GM19395 (cell line): ENCODE measurements around the gene ZC2HC1C.
A peak's percentile ranks its signal among the peaks of the same experiment; 100 is the strongest.

Source experiments
- ATAC-seq: cut with Tn5 transposase; IDR thresholded peaks from one replicate; pipeline ENCODE4 v1.9.1; 2021; ENCODE audit warnings: mild to moderate bottlenecking, moderate library complexity; ENCODE audit not compliant: unreplicated experiment

Gene ZC2HC1C, protein sequence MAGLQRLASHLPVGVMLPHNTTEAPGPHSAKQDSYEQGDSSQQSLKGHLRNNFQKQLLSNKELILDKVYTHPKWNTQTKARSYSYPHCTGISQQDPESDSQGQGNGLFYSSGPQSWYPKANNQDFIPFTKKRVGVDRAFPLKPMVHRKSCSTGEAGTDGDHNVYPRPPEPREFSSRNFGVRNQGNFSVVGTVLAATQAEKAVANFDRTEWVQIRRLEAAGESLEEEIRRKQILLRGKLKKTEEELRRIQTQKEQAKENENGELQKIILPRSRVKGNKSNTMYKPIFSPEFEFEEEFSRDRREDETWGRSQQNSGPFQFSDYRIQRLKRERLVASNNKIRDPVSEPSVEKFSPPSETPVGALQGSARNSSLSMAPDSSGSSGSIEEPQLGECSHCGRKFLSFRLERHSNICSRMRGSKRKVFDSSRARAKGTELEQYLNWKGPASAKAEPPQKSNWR

DNA sequence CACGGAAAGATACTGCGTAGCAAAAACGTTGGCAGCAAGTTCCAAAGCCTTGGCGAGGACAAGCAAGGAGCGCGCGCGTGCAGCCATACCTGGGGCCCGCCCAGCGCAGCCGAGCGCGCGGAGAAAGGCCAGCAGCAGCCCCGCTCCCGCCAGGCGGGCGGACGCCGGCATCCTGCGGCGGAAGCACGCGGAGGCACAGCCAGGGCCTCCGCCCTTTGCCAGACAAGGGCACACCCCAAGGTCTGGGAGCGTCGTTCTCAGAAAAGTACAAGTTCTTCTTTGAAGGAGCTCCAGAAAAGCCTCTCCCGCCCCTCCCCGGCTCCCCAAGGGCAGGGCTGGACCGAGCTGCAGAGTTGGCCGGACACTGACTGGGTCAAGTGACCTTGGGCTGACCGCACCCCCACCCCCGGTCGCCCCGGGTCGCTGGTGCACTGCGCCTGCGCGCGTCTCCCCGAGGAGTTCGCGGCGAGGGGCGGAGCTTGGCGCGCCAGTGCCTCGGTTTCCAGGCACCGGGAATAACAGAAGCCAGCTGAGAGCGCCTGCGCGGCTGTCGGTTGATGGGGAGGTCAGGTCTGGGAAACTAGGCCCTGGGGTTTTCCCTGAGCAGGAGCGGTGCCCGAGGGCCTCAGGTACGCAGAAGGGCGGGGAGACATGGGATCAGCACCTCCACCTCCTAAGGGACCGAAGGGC is at the start of gene ZC2HC1C:
ZC2HC1C (plus strand) TSS at position 521 of the 690 bp plus-strand sequence. CDS start 933 bp downstream, outside the sequence.
- ATAC-seq = peak; percentile 67

DNA sequence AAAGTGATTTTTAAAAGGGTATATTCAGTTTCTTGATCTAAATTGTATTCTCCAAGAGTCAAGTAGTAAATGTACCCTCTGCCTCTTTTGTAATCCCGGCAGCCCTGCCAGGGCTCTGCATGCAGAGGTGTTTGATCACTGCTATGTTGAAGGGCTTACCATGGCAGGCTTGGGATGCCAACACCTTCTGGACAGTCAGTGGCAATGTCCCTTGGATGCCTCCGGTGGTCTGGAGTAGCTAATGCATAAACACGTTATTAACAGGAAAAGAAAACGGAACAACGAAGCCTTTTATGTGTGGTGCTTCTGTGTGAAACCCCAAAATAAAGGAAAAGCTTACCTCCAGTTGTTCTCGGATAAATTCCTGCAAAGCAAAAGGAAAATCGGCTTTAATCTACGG is 46.8 kb upstream of the ZC2HC1C start:
- ATAC-seq = no peak

DNA sequence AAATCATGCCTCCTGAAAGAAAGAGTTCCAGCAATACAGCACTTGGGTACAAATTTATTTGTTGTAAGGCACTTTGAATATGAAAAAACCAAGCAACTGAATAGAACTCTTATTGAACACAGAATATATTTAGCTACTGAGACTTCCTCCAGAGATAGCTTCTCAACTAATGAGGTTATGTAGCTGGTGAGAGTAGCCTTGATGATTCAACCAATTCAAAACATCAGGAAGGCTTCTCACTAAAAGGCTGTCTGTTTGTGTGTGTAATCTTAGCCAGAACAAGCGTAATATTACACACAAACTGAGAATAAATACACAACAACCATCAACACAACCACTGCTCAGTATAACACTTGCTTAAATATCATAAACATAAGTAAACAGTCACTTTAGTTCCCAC is 46.3 kb upstream of the ZC2HC1C start:
- no peak for ATAC-seq

DNA sequence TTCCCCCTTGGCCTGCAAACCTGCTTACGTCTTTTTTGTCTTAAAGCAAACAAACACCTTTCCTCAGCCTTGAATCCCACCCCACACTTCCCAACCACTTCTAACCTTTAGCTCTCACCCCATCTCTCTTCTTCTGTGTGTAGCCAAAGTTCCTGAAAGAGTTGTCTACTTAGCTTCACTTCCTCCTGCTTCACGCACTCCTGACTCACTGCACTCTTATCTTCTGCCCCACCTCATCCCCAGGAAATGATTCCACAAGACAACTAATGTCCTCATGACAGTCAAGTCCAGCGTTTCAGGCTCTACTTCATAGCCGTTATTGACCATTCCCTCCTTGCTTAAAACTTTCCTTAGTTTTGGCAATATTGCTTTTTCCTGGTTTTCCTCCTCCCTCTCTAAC is 44.4 kb upstream of the ZC2HC1C start:
- no peak for ATAC-seq

DNA sequence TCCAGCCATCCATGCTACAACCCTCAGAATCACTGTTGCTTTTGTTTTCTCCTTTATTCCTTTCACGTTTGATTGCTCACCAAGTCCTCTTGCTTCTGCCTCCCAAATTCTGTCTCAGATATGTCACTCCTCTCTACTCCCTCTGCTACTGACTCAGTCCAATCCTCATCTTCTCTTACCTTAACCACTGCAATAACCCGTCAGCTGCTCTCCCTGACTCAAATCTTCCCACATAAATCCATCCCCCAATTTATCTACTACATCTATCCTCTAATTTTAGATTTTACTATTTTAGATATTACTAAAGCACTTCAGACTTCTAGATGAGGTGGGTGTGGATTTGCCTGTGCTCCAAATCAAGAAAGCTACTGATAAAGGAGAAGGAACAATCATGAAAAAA is 43.6 kb upstream of the ZC2HC1C start:
- ATAC-seq = no peak

DNA sequence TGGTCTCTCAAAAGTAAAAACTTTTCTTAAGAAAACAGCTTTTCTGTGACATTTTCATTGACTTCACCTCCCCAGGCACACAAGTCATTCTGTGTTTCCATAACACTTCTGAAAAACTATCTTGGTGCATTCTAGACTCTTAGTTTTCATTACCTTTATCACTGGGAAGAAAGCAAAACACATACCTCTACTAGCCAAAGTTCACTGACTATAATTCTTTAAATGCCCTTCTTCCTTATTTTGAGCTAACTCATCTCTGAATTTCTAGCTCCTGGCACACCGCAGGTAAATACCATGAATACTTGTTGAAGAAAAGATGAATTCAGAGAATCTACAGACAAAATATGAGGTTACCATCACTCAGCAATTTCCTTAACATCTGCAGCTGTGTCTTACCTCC is 39.3 kb upstream of the ZC2HC1C start:
- no peak for ATAC-seq

DNA sequence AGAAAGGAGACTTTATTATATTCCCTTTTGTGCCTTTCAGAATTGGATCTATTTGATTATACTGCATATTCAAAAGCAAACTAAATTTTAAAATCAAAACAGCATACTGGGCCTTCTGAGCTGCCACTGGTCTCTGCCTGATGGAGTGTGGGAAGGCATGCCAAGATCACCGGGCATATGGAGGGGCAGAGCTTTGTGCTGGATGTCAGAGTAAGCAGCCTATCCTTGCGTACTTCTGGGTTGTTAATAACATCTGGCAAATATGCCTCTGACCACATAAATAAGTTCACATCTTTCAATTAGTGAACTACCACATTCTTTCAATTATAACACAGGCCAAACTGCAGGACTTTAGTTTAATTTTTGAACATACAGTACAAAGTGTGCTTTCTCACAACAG is 36.5 kb upstream of the ZC2HC1C start:
- ATAC-seq = no peak

DNA sequence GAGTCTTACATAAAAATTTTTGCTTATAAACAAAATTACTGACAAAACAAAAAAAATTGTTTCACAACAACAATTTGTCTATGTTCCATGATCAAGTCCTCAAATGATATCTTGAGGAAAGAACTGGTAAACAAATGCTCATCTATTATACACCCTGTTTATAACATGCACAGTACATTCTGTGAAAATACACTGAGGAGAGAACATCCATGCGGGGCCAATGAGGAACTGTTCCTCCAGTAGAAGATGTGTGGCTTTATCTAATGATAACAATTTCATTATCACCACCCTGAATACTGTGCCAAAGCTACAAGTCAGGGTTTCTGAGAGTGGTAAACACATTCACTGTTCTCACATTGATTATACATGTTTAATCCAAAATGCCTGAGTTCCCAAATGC is 28.9 kb upstream of the ZC2HC1C start:
- no peak for ATAC-seq

DNA sequence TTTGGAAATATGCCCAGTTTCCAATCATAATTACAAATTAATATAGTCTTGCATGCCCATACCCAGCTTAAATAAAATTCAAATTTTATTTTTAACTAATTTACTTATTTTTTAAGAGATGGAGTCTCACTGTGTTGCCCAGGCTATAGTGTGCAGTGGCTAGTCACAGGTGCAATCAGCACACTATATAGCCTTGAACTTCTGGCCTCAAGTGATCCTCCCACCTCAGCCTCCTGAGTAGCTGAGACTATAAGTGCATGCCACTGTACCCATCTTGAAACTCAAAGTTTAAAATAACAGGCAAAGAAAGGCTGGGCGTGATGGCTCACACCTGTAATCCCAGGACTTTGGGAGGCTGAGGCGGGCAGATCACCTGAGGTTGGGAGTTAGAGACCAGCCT is 28.5 kb upstream of the ZC2HC1C start:
- ATAC-seq = no peak

DNA sequence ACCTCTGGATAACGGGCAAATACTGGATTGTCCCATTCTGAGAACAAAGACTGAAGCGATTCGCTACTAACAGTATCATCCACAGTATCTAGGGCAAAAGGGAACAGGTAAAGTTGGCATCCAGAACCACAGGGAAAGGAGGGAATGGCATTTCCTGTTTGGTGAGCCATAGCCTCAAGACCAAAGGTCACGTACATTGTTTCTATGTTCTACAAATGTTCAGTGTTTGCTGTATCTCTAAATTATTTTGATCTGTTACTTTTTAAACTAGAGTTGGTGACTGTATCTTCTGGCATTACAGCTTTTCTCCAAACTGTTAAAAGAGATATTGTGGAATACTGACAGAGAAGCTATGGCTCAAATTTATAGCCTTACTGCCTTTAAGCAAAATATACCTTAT is 27.8 kb upstream of the ZC2HC1C start:
- no peak for ATAC-seq

DNA sequence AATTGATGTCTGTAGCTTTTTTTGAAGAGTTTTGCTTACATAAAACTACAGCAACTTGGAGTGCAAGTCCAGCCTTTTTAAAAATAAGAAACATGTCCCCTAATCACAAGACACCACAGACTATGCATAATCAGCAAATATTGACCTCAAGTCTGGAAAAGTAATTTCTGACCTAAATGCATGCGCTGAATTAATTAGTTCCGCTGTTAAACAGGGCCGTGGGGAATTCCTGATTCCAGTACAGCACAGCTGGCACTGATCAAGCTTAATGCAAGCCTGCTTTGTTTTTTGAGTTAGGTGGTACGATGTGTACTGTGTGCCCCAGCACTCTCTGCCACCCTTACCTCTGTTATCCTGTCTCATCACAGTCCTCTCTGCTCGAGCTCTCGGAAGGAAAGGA is 27.4 kb upstream of the ZC2HC1C start:
- ATAC-seq = no peak

DNA sequence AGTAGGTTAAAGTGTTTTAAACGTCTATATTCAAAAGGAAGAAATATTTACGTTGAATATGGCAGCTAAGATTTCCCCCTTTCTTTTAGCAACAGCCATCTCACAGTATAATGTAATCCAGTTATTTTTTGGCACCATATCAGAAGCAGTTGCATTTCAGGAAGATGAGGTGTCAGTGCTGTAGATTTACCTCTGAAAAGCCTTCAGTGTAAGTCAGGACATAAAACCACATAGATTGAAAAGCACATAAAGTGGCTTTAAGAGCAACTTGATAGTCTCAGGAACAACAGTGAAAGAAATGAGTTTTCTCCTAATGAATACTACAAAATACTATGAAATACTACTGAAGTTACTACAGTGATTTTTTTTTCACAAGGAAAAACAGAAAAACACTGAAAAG is 25.1 kb upstream of the ZC2HC1C start:
- no peak for ATAC-seq

DNA sequence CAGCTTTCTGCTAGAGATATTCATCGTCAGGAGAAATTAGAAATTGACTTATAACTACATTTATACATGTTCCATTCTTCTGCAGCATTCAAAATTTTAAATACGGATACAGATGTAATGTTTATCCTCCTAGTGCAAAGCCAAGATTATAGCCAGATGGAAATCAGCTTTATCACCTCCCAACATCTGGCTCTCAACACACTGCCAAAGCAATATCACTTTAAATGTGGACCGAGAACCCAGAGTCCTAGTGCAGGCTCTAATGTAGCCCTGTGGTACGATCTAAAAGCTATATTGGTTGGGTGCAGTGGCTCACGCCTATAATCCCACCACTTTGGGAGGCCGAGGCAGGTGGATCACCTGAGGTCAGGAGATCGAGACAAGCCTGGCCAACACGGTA is 24.7 kb upstream of the ZC2HC1C start:
- ATAC-seq = no peak

DNA sequence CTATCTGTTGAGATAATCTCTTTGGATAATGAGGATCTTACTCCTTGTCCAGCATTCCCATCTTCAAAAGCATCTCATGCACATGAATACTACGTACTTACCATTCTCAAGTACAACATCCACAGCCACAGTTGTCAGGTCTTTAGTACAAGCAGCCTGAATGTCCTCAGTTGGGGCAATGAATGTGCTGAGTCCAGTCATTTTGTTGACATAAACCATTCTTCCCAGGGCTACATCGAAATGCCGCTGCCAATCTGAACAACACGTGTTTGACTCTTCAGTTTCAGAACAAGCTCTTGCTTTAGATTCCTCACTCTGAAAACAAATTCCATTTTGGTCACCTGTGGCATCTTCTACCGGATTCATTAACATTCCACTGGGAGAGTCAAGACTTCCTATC is 23.2 kb upstream of the ZC2HC1C start:
- no peak for ATAC-seq

DNA sequence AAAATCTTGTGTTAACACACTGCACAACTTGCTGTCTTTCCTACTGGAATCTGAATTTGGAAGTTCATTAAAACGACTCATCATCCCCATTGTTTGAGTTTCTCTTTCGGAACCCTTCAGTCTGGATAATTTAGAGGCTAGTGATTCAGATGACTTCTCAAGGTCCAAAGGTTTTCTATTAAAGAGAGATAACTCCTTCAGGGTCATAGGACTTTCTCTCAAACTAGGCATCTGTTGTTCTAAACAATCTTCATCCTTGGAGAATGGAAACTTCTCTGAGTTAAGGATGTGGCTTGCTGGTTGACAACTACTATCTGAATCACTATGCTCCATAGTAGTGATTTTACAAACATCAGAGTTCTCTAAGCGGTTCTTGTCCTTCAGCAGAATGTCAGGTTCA is 22.5 kb upstream of the ZC2HC1C start:
- ATAC-seq = no peak

DNA sequence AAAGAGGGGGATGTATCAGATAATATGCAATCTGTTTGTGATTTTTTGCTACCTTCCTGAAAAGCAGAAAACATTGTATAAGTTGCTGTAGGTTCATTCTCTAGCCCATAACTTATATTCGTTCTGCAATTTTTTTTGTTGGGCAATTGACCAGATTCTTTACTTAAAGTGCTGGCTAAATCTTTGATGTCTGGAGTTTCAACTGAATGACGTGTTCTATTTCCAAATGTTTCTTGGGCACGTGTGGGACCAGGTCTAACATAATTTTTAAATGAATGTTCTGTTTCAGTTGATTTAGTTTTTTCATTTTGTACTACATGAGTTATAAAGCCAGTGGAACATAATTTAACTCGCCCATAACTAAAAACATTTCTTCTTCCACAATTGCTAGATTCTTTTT is 21.9 kb upstream of the ZC2HC1C start:
- no peak for ATAC-seq

DNA sequence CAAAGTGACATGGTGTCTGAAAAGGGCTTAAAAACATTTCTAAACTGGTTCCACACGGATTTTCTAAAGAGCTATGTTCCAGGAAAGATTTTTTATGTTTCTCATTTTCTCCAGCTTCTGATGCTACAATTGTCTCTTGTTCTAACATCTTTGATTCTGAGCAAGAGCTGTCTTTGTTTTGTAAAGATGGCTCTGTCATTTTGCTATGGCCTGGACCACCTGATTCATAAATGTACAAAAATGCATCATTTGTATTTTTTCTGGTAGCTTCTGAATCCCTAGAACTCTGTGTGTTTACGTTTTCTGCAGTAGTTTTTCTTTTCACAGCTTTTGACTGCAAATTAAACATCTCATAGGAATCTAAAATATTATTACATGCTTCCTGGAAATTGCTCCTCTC is 21.3 kb upstream of the ZC2HC1C start:
- no peak for ATAC-seq

DNA sequence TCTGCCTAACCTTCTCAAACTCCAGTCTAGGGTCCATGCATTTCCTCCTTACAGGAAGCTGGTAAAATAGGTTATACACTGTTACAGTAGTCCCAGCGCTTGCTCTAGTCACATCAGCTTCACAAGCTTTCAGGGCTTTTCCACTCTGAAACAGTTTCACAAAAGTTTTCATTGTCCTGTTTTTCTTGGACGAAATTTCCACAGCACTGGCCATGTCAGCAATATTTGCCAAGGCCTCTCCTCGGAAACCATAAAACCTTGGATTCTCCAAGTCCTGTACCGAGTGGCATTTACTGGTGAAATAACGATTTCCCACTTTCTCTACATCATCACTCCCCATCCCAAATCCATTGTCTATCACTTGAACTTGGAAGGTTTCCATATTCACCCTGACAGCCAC is 20.3 kb upstream of the ZC2HC1C start:
- ATAC-seq = no peak

DNA sequence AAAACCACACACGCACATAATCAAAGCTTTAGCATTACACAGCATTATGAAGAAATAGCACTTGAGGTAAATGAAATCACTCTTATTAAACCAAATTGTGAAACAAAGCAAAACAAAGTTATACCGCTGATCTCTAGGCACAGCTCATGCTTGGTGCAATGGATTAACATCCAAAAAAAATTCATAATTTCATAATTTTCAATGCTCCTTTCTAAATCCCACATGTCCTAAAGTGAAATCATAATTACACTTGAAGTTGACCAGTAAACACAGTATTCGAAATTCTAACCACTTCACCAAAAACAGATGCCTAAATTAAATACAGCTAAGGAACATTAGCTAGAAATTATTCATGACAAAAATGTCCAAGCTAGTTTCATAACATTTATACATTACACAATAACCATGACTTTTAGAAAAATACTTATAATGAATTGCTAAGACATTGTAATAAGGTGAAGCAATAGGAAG is 19.7 kb upstream of the ZC2HC1C start:
- ATAC-seq = no peak

DNA sequence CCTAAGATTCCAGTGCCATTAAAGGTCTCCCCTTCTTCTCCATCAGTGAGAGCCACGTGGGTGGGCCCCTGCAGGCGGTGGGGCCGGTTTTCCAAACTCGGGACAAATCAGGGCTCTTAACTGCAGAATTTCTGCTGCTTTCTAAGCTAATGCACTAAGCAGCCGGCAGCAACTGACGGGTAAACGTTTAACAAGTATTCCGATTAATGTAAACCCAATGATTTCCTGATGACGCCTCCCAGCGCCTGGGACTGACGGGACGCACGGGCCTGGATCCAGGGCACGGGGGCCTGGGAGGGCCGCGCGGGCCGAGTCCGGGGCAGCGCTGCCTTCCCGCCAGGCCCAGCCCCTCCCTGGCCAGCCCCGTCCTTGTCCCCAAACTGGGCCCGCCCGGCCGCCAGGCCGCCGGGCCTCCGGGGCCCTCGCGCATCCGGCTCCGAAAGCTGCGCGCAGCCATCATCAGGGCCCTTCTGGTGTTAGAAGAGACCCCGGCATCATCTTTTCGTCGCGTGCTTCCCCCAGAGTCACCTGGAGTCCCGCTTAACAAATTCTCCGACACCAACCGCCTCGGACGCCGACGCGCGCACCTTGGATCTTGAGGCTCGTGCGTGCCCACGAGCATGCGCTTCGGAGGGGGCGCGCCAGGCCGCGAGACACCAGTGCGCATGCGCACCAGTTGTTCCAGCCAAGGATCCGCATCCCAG is 18.4 kb upstream of the ZC2HC1C start, which contains the start of gene MLH3:
MLH3 (minus strand) TSS at position 616 of the 704 bp plus-strand sequence. CDS start 1,812 bp downstream, outside the sequence.
- ATAC-seq = peak; percentile 73

DNA sequence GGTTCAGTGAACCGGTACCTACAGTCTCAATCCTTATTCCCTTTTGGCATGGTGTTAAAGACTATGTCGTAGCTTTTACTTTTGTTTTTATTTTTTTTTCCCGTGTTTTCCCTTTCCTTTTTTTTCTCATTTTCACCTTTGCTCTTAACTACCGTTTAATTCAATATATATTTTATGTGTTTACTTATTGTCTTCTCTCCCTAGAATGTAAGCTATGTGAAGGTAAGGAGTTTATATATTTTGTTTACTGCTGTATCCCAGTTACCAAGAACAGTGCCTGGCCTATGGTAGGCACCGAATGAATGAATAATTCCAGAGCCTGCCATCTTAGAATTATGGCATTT is 17.9 kb upstream of the ZC2HC1C start:
- ATAC-seq = no peak
